Measurements from ENCODE around the gene HARS1. TPM values are rescaled to one million over a fixed set of nuclear protein-coding genes. Genes with fewer than 3 reads are reported as not detected.

HARS1 gene
- total and polyA plus RNA-seq, 2 donors (not counting 3 experiments of a cell fraction or from before 2014, with no cell fraction given): 65.2 to 104 TPM

GRCh38 chr5:140628711-140629110 is 62.5 kb downstream of the HARS1 start:
- Histone ChIP-seq H3K4me1 (ENCODE audit: control insufficient read depth, extremely low read depth, insufficient read depth, low read length) (peaks cover 15% of the 10 kb centered on the region), H3K4me2 (ENCODE audit: insufficient read depth, low read length) (no peak overlapping the region), H3K9me3 (replicated peaks; ENCODE audit: control insufficient read depth, insufficient read depth, low read length) (no peaks in the 10 kb centered on the region), H3K79me2 (ENCODE audit: control insufficient read depth, insufficient read depth, low read length) (no peaks in the 10 kb centered on the region), H3K27ac (ENCODE audit: insufficient read depth, low read depth, low read length) (no peak overlapping the region), H3K27me3 (ENCODE audit: control insufficient read depth in 2 of 2, insufficient read depth in 2 of 2, low read length in 2 of 2) (peaks cover 2 to 3% of the 10 kb centered on the region in 2 experiments), H4K20me1 (replicated peaks; ENCODE audit: control insufficient read depth, extremely low read depth, insufficient read depth, low read length) (no peaks in the 10 kb centered on the region), H3K9me1 (replicated peaks; ENCODE audit: control insufficient read depth, extremely low read depth, insufficient read depth, low read length) (no peaks in the 10 kb centered on the region), H2AFZ (ENCODE audit: low read depth, low read length) (no peak overlapping the region), H3K4me3 (replicated peaks in 1 of 3; ENCODE audit: insufficient read depth in 1 of 3, low read depth in 1 of 3, low read length in 3 of 3) (no peak overlapping the region), H3K36me3 (ENCODE audit: control insufficient read depth in 2 of 2, extremely low read depth in 1 of 2, insufficient read depth in 2 of 2, low read length in 2 of 2) (no peaks in the 10 kb centered on the region), H3K9ac (replicated peaks; ENCODE audit: extremely low read depth, insufficient read depth, low read length) (no peak overlapping the region)
- no TSS peak for BruUV-seq (replicated peaks)
- intact Hi-C loops (cut with micrococcal nuclease) (no loop called here), dilution Hi-C loops (cut with MboI; ENCODE audit: extremely low pct_ligation_motif_present, low sequenced_read_pairs) (no loop called here)
- DNase-seq (ENCODE audit: low read depth, low spot score) (peak; percentile 31), FAIRE-seq (peak; percentile 82)
- ChIA-PET POLR2A (no interaction called here), CTCF (interaction anchor here (1.2 kb wide), 1 partner anchor 39 kb away, joined by 3 read pairs; no protein-coding TSS in a partner anchor)
- TF ChIP-seq CTCF (IDR thresholded peaks at IDR 0.05; ENCODE audit: extremely low read depth in 1 of 2, insufficient read depth in 1 of 2, low read depth in 1 of 2, low read length in 2 of 2): no peak
- no peak for TF ChIP-seq GATA2 (IDR thresholded peaks at IDR 0.05; ENCODE audit: insufficient read depth, insufficient read length, low read depth, low read length)
- TF ChIP-seq FOS (IDR thresholded peaks at IDR 0.05; ENCODE audit: borderline replicate concordance, insufficient read depth, low read length): peak; percentile 46
- no peak for TF ChIP-seq MYC (IDR thresholded peaks at IDR 0.05; ENCODE audit: low read depth, low read length)
- TF ChIP-seq JUN (IDR thresholded peaks at IDR 0.05; ENCODE audit: borderline replicate concordance, insufficient read depth, insufficient read length, low read depth): peak; percentile 17
- no peak for TF ChIP-seq EZH2 (IDR thresholded peaks at IDR 0.05; ENCODE audit: borderline replicate concordance, low read depth, low read length, severe bottlenecking)
- no peak for TF ChIP-seq MAX (IDR thresholded peaks at IDR 0.05; ENCODE audit: insufficient read depth, insufficient read length)
- TF ChIP-seq POLR2AphosphoS5 (IDR thresholded peaks at IDR 0.05; ENCODE audit: insufficient read depth, low read depth, low read length): no peak
- no peak for TF ChIP-seq POLR2A (IDR thresholded peaks at IDR 0.05; ENCODE audit: low read depth, low read length)
